GM19438 (cell line): ENCODE data around the gene RAB31.
"Not testable (repeated sequence)": the region's sequence is repeated elsewhere in the genome, so short reads cannot be mapped to it uniquely, and the experiment has no call there.

ENCODE experiments used
- ATAC-seq: cut with Tn5 transposase; IDR thresholded peaks from one replicate; pipeline ENCODE4 v1.9.1; 2021; ENCODE audit warnings: low read depth; ENCODE audit not compliant: unreplicated experiment

RAB31 gene

GRCh38 chr18:9874728-9875127 lies 166.6 kb downstream of the RAB31 start:
- ATAC-seq: no peak

GRCh38 chr18:9876212-9876866 lies 168.2 kb downstream of the RAB31 start:
- no peak for ATAC-seq

GRCh38 chr18:9876867-9877654 lies 169.0 kb downstream of the RAB31 start:
- no peak for ATAC-seq

- ATAC-seq: no peak
These were observed 169.5 kb downstream of the RAB31 start for GRCh38 chr18:9877655-9878014.

GRCh38 chr18:9878095-9878494 lies 170.0 kb downstream of the RAB31 start:
- no peak for ATAC-seq

GRCh38 chr18:9878783-9879242 lies 170.7 kb downstream of the RAB31 start:
- no peak for ATAC-seq

- no peak for ATAC-seq
These were observed 176.0 kb downstream of the RAB31 start for GRCh38 chr18:9884090-9884489.

GRCh38 chr18:9884532-9885140 lies 176.5 kb downstream of the RAB31 start:
- ATAC-seq: no peak

- ATAC-seq: no peak
These were observed 177.3 kb downstream of the RAB31 start, which contains the start of gene TXNDC2 for GRCh38 chr18:9885170-9886004. Gene TXNDC2 (plus strand): TSS chr18:9885973. CDS start chr18:9886681, 708 bp downstream.

- no peak for ATAC-seq
These were observed 177.9 kb downstream of the RAB31 start for GRCh38 chr18:9886005-9886348.

- no peak for ATAC-seq
These were observed 179.9 kb downstream of the RAB31 start for GRCh38 chr18:9887992-9888391.

- ATAC-seq: no peak
These were observed 182.1 kb downstream of the RAB31 start for GRCh38 chr18:9890196-9890595.

GRCh38 chr18:9890957-9891356 lies 182.9 kb downstream of the RAB31 start:
- ATAC-seq: no peak

GRCh38 chr18:9891515-9891914 lies 183.4 kb downstream of the RAB31 start:
- ATAC-seq: not testable (repeated sequence)

GRCh38 chr18:9894454-9895068 lies 186.5 kb downstream of the RAB31 start:
- ATAC-seq: no peak

GRCh38 chr18:9897129-9897528 lies 189.0 kb downstream of the RAB31 start:
- ATAC-seq: no peak

- not testable (repeated sequence) for ATAC-seq
These were observed 189.7 kb downstream of the RAB31 start for GRCh38 chr18:9897787-9898291.

GRCh38 chr18:9898792-9899549 lies 190.9 kb downstream of the RAB31 start:
- no peak for ATAC-seq

- ATAC-seq: not testable (repeated sequence)
These were observed 191.4 kb downstream of the RAB31 start for GRCh38 chr18:9899550-9899930.
